Liver (tissue), 9 donors: ENCODE results near the gene ADGRV1. TPM values are rescaled to one million over a fixed set of nuclear protein-coding genes. Genes with fewer than 3 reads are reported as not detected.

Experiments used
- DNase-seq: peaks from one replicate; pipeline ENCODE4 v3.0.0-alpha.2; 2017; ENCODE audit warnings: low spot score
- H3K27ac ChIP-seq, 2 donors: one replicate each; pipeline ENCODE4 v1.7.0; 2013; ENCODE audit warnings: inconsistent platforms in 2 of 2, low read length in 2 of 2, control low read depth in 1 of 2, low read depth in 1 of 2, mild to moderate bottlenecking in 1 of 2
- H3K27me3 ChIP-seq, 4 donors: one replicate each; pipeline versions ENCODE4 v1.6.1 to v1.7.0; 2013; ENCODE audit warnings: low read length in 3 of 4, inconsistent platforms in 1 of 4, mild to moderate bottlenecking in 1 of 4, moderate library complexity in 1 of 4; ENCODE audit not compliant: control insufficient read depth in 4 of 4, insufficient read depth in 4 of 4
- H3K36me3 ChIP-seq, 4 donors: one replicate each; pipeline versions ENCODE4 v1.6.1 to v1.7.0; 2013; ENCODE audit warnings: low read length in 3 of 4, mild to moderate bottlenecking in 3 of 4, low read depth in 1 of 4, moderate library complexity in 1 of 4; ENCODE audit not compliant: control insufficient read depth in 4 of 4, insufficient read depth in 3 of 4
- H3K4me1 ChIP-seq, 4 donors: one replicate each; pipeline versions ENCODE4 v1.6.1 to v1.7.0; 2013; ENCODE audit warnings: low read length in 3 of 4, mild to moderate bottlenecking in 3 of 4, moderate library complexity in 1 of 4; ENCODE audit not compliant: control insufficient read depth in 4 of 4, insufficient read depth in 4 of 4
- H3K4me3 ChIP-seq, 3 donors: one replicate each; pipeline versions ENCODE4 v1.6.1 to v1.7.0; 2013; ENCODE audit warnings: low read length in 3 of 3, control low read depth in 1 of 3, low read depth in 1 of 3, mild to moderate bottlenecking in 1 of 3
- H3K9ac ChIP-seq, 2 donors: one replicate each; pipeline ENCODE4 v1.7.0; 2013; ENCODE audit warnings: low read length in 2 of 2, mild to moderate bottlenecking in 2 of 2, moderate library complexity in 2 of 2, control low read depth in 1 of 2, low read depth in 1 of 2
- H3K9me3 ChIP-seq, 4 donors: one replicate each; pipeline versions ENCODE4 v1.6.1 to v1.7.0; 2013; ENCODE audit warnings: low read length in 3 of 4; ENCODE audit not compliant: control insufficient read depth in 4 of 4
- ATF3 ChIP-seq: IDR thresholded peaks from 2 replicates; pipeline ENCODE4 v1.6.1; 2016; ENCODE audit warnings: antibody characterized with exemption
- EGR1 ChIP-seq, 2 donors: IDR thresholded peaks; 2 replicates each; pipeline ENCODE4 v1.6.1; 2016 to 2018; ENCODE audit warnings: antibody characterized with exemption in 2 of 2, low read depth in 2 of 2
- FOXA1 ChIP-seq: IDR thresholded peaks from 2 replicates; pipeline ENCODE4 v1.6.1; 2016; ENCODE audit warnings: antibody characterized with exemption
- FOXA2 ChIP-seq: IDR thresholded peaks from 2 replicates; pipeline ENCODE4 v1.6.1; 2016; ENCODE audit warnings: antibody characterized with exemption
- GABPA ChIP-seq, 2 donors: IDR thresholded peaks in 1 of 2; conservative IDR thresholded peaks in 1 of 2; 2 replicates each; pipeline ENCODE4 v1.6.1; 2016; ENCODE audit warnings: antibody characterized with exemption in 2 of 2, mild to moderate bottlenecking in 1 of 2, moderate library complexity in 1 of 2
- HNF4A ChIP-seq, 2 donors: conservative IDR thresholded peaks; 2 replicates each; pipeline ENCODE4 v1.6.1; 2016; ENCODE audit warnings: antibody characterized with exemption in 2 of 2, mild to moderate bottlenecking in 2 of 2
- HNF4G ChIP-seq: IDR thresholded peaks from 2 replicates; pipeline ENCODE4 v1.6.1; 2016; ENCODE audit warnings: antibody characterized with exemption
- JUND ChIP-seq, 2 donors: IDR thresholded peaks; 2 replicates each; pipeline ENCODE4 v1.6.1; 2016; ENCODE audit warnings: antibody characterized with exemption in 2 of 2
- MAX ChIP-seq: IDR thresholded peaks from 2 replicates; pipeline ENCODE4 v1.6.1; 2016; ENCODE audit warnings: antibody characterized with exemption
- NR2F2 ChIP-seq: IDR thresholded peaks from 2 replicates; pipeline ENCODE4 v1.6.1; 2016; ENCODE audit warnings: antibody characterized with exemption
- REST ChIP-seq: IDR thresholded peaks from 2 replicates; pipeline ENCODE4 v1.6.1; 2016; ENCODE audit warnings: antibody characterized with exemption, mild to moderate bottlenecking
- RXRA ChIP-seq, 2 donors: IDR thresholded peaks; 2 replicates each; pipeline ENCODE4 v1.6.1; 2017 to 2018; ENCODE audit warnings: antibody characterized with exemption in 2 of 2, mild to moderate bottlenecking in 1 of 2
- SP1 ChIP-seq: IDR thresholded peaks from 2 replicates; pipeline ENCODE4 v1.6.1; 2018; ENCODE audit warnings: antibody characterized with exemption, mild to moderate bottlenecking
- YY1 ChIP-seq: IDR thresholded peaks from 2 replicates; pipeline ENCODE4 v1.6.1; 2016; ENCODE audit warnings: antibody characterized with exemption, mild to moderate bottlenecking
- WGBS: extraction: QIAGEN DNeasy Blood & Tissue Kit; methylation state at CpG from one replicate; pipeline ENCODE4 v1.1.7; 2013; 5-methylcytosine and 5-hydroxymethylcytosine counted together
- polyA plus RNA-seq, 2 donors: library from polyadenylated mRNA; stranded (reverse) in 1 of 2; unstranded in 1 of 2; fragments of 200-250 nt in 1 of 2; fragments of >200 nt in 1 of 2; fragmentation: Nextera tagmentation in 1 of 2; extraction: Ambion mirVana in 1 of 2; gene quantifications; one replicate each; pipeline versions ENCODE4 v1.2.1 to v1.2.3, GENCODE V29; 2013 to 2015
- total RNA-seq, 2 donors: library from RNA; depleted of rRNA; stranded (reverse); fragments of >200 nt; gene quantifications; one replicate each; pipeline ENCODE4 v1.2.3, GENCODE V29; 2014
- TF ChIP-seq, protein P1 (sequence below): IDR thresholded peaks from 2 replicates; pipeline ENCODE4 v1.6.1; 2016; ENCODE audit warnings: antibody characterized with exemption
- donor health status: healthy.
- donor health status: healthy.
- donor health status: healthy.
- donor health status: healthy.
- donor health status: healthy.

ADGRV1 gene
- total and polyA plus RNA-seq, 4 donors, result 5.1 to 15.5 (median 9.6) TPM

DNA sequence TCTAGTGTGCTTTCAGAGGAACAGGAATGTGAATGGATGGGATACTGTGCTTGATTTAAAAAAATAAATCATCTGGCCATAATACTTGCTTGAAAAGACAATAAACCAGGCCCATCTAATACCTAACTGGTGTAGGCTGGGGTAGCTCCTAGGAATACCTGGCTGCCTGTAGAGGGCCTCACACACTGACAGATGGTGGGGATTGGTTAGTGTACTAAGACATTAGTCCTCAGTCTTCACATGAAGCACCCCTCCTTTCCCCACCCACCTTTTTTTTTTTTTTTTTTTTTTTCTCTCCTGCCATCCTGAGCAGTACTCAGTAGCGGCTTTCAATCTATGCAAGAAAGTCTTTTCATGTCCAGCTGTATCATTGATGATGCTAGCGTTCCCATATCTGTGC, 130.5 kb downstream of the ADGRV1 start:
- H3K4me1 ChIP-seq, result no peaks in the 10 kb centered on the region
- no peaks in the 10 kb centered on the region for H3K9me3 ChIP-seq
- no peak overlapping the region for H3K27ac ChIP-seq
- H3K9ac ChIP-seq, result no peak overlapping the region
- 83% methylated on average over 2 of the region's 2 CpGs for WGBS
- no peaks in the 10 kb centered on the region for H3K36me3 ChIP-seq
- TF ChIP-seq YY1 (no peak), JUND (IDR thresholded peaks at IDR 0.05) (no peak), HNF4G (no peak), SP1 (no peak), NR2F2 (no peak)
- DNase-seq, result no peak
- H3K27me3 ChIP-seq, result peaks cover 0 to 3% (median 0%) of the 10 kb centered on the region in 4 donors
- H3K4me3 ChIP-seq, result no peak overlapping the region

- no peak for DNase-seq
- TF ChIP-seq RXRA (IDR thresholded peaks at IDR 0.05) (no peak), FOXA1 (no peak), REST (no peak), HNF4A (conservative IDR thresholded peaks at IDR 0.05) (no peak), GABPA (IDR thresholded peaks at IDR 0.05 in 1 of 2, conservative IDR thresholded peaks at IDR 0.05 in 1 of 2) (no peak), SP1 (no peak), FOXA2 (no peak), ATF3 (no peak), NR2F2 (no peak), JUND (IDR thresholded peaks at IDR 0.05) (no peak)
- no peaks in the 10 kb centered on the region for H3K36me3 ChIP-seq
- H3K4me1 ChIP-seq, result no peaks in the 10 kb centered on the region
- H3K9me3 ChIP-seq, result no peaks in the 10 kb centered on the region
- no peak overlapping the region for H3K27ac ChIP-seq
- no peak overlapping the region for H3K4me3 ChIP-seq
- H3K9ac ChIP-seq, result no peak overlapping the region
- peaks cover 0 to 4% (median 0%) of the 10 kb centered on the region in 4 donors for H3K27me3 ChIP-seq
Observed at GRCh38 chr5:90690307-90690706, 131.7 kb downstream of the ADGRV1 start.

- no peak overlapping the region for H3K27ac ChIP-seq
- H3K9ac ChIP-seq, result no peak overlapping the region
- DNase-seq, result no peak
- TF ChIP-seq EGR1 (IDR thresholded peaks at IDR 0.05; ENCODE audit: low read depth in 2 of 2) (no peak), MAX (no peak), JUND (IDR thresholded peaks at IDR 0.05) (no peak)
- TF ChIP-seq, protein P1, sequence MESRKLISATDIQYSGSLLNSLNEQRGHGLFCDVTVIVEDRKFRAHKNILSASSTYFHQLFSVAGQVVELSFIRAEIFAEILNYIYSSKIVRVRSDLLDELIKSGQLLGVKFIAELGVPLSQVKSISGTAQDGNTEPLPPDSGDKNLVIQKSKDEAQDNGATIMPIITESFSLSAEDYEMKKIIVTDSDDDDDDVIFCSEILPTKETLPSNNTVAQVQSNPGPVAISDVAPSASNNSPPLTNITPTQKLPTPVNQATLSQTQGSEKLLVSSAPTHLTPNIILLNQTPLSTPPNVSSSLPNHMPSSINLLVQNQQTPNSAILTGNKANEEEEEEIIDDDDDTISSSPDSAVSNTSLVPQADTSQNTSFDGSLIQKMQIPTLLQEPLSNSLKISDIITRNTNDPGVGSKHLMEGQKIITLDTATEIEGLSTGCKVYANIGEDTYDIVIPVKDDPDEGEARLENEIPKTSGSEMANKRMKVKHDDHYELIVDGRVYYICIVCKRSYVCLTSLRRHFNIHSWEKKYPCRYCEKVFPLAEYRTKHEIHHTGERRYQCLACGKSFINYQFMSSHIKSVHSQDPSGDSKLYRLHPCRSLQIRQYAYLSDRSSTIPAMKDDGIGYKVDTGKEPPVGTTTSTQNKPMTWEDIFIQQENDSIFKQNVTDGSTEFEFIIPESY, result no peak
- no peaks in the 10 kb centered on the region for H3K4me1 ChIP-seq
- H3K27me3 ChIP-seq, result peaks cover 0 to 4% (median 0%) of the 10 kb centered on the region in 4 donors
- WGBS, result 81% methylated on average over 4 of the region's 4 CpGs
- no peaks in the 10 kb centered on the region for H3K36me3 ChIP-seq
- no peaks in the 10 kb centered on the region for H3K9me3 ChIP-seq
- no peak overlapping the region for H3K4me3 ChIP-seq
Observed at GRCh38 chr5:90691533-90691932, 132.9 kb downstream of the ADGRV1 start.
